Activated CD8-positive, alpha-beta memory T cell treated with anti-CD3 and anti-CD28 coated beads, Interleukin-2, amount 10 ng/mL, durations not matched to agents 7 days and 5 days (primary cell): ENCODE results near the gene MTA1. TPM values are rescaled to one million over a fixed set of nuclear protein-coding genes. Genes with fewer than 3 reads are reported as not detected.

Experiments
- ATAC-seq: fragments of 150-1000 bp; cut with Tn5 transposase; one replicate; pipeline ENCODE4 v1.10.0; 2021; ENCODE audit warnings: moderate library complexity
- CTCF ChIA-PET: fragments of 350-600 bp; sonication (Branson Sonifier 250); formaldehyde crosslinking; loops from one replicate; lab custom pipeline; 2021; ENCODE audit warnings: antibody characterized with exemption; lab: Charles Lee
- DNase-seq: peaks from one replicate; pipeline ENCODE4 v3.0.0-alpha.2; 2020
- H3K27ac Mint-ChIP-seq: one replicate; pipeline ENCODE4 v1.8.0; 2021; ENCODE audit warnings: mild to moderate bottlenecking, mixed read lengths
- H3K27me3 Mint-ChIP-seq: one replicate; pipeline ENCODE4 v1.8.0; 2021; ENCODE audit warnings: mixed read lengths
- H3K36me3 Mint-ChIP-seq: one replicate; pipeline ENCODE4 v1.8.0; 2021; ENCODE audit warnings: mild to moderate bottlenecking, mixed read lengths
- H3K4me1 Mint-ChIP-seq: one replicate; pipeline ENCODE4 v1.8.0; 2021; ENCODE audit warnings: mixed read lengths
- H3K4me3 Mint-ChIP-seq: one replicate; pipeline ENCODE4 v1.8.0; 2021; ENCODE audit warnings: mild to moderate bottlenecking, moderate library complexity, mixed read lengths
- H3K9me3 Mint-ChIP-seq: one replicate; pipeline ENCODE4 v1.8.0; 2022; ENCODE audit warnings: low read depth, mixed read lengths
- total RNA-seq, 2 experiments: library from RNA; stranded (reverse); gene quantifications; one replicate each; pipeline ENCODE4 v1.2.3, GENCODE V29; 2021

The MTA1 gene
- total RNA-seq, 2 experiments from 2014 or later = 134 to 141 TPM

DNA sequence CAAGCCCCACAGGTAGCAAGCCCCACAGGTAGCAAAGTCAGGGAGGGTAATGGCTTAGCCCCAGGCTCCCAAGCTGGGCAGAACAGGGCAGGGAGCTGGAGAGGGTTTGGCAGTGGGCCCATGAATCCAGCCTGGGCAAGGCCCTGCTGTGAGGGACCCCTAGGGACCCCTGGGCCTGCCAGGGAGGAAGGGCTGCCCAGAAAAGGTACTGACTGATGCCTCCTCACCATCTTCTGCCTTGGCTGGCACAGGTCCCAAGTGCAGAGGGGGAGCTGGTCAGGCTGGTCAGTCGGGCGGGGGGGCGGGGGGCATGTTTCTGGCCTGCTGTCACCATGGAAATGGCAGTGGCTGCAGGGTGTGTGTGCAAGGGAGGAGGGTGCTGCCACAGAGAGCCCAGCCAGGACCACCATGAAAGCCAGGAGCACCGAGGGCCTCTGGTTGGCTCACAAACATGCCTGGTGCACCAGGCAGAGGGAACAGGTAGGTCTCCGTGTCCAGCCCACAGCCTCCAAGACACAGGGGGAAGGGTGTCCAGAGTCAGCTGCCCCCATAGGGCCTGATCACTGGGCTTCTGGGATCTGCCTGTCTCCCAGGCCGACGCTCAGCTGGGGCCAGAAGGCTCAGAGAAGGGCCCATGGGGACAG, 53.5 kb downstream of the MTA1 start:
- Mint-ChIP-seq H3K27ac (no peak overlapping the region), H3K27me3 (peaks cover 21% of the 10 kb centered on the region), H3K4me1 (no peaks in the 10 kb centered on the region), H3K4me3 (no peak overlapping the region), H3K9me3 (no peaks in the 10 kb centered on the region), H3K36me3 (peaks cover 2% of the 10 kb centered on the region)
- CTCF ChIA-PET = interaction anchor here (1.1 to 2.5 kb wide), 3 partner anchors 17 to 100 kb away, joined by 3 to 11 read pairs (median 3); no protein-coding TSS in a partner anchor
- ATAC-seq = no peak
- no peak for DNase-seq

DNA sequence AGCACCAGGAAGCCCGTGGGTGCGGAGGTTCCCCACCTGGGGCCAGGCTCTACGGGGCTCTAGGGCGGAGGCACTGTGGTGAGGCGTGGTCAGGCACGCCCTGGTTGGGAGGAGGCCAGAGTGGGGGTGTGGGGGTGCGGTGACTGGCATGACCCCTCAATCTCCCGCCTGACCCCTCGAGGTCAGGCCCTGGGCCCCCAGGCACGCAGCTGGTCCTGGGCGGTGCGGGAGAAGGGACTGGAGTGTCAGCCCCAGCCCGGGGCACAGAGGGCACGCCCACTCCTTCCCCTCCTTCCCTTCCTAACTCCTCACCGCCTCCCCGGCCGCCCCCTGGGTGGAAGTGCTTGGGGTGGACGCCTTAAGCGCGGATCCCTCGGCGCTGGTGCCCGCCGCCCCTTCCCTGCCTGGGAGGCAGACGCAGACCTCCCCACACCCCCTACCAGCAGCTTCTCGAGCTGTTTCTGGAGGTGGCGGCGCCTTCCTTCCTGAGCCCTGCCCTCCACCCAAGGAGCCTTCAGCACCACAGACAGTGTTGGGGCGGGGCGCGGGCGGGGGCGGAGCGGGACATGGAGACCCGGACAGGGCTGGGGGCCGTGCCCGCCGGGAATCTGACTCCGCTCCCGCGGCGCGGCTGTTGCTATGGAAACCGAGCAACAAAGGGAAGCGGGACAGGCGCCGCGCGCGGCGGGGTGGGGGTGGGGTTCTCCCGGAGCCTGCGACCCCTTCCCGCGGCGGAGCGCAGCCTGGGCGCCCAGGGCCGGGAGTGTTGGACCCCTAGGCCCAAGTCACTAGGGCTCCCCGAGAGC, 54.3 kb downstream of the MTA1 start:
- no peaks in the 10 kb centered on the region for H3K4me1 Mint-ChIP-seq
- peaks cover 2% of the 10 kb centered on the region for H3K36me3 Mint-ChIP-seq
- CTCF ChIA-PET = interaction anchor here (1.1 to 2.5 kb wide), 2 partner anchors 16 to 54 kb away, joined by 3 to 11 read pairs; no protein-coding TSS in a partner anchor
- H3K27ac Mint-ChIP-seq = no peak overlapping the region
- H3K9me3 Mint-ChIP-seq = no peaks in the 10 kb centered on the region
- H3K4me3 Mint-ChIP-seq = peak overlapping the region; percentile 40
- peaks cover 21% of the 10 kb centered on the region for H3K27me3 Mint-ChIP-seq
- DNase-seq = peak; percentile 76
- peak; percentile 77 for ATAC-seq

DNA sequence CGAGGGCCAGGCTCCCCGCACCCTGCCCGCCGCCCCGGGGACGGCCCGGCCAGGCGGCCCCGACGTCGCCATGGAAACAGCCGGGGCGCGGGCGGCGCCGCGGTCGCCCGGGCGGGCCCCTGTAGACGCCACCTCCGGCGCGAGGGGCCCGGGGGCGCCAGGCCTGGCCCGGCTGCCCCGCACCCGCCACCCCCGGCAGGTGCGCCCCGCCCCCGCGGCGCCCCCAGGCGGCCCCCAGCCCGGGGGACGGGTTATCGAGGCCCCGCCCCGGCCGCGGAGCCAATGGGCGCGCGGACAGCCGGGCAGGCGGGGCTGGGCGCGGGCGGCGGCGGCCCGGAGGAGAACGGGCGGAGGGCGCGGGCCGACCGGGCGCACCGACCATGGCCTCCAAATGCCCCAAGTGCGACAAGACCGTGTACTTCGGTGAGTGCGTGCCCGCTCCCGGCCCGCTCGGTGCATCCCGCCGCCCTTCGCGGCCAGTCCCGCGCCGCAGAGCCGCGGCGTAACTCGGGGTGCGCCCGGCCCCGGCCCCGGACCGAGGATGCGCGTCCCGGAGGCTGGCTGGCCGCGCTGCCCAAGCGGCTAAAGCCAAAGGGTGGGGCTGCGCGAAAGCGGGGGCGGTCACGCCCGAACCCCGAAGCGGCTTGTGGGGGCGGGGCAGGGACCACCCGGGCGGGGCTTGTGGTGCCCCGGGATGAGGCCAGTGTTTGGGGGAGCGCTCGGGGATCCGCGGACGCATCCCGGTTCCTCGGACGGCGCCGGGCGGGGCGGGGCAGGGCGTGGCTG, 55.0 kb downstream of the MTA1 start, which contains the start of gene CRIP2:
CRIP2 (plus strand) TSS at position 339 of the 786 bp plus-strand sequence; CDS start at position 381, 42 bp downstream.
- Mint-ChIP-seq H3K4me3 (peak within 1 kb of the TSS; percentile 40), H3K4me1 (no peaks in the 10 kb centered on the region), H3K27ac (no peak within 1 kb of the TSS), H3K9me3 (no peaks in the 10 kb centered on the region), H3K27me3 (peaks cover 26% of the 10 kb centered on the region), H3K36me3 (peaks cover 2% of the 10 kb centered on the region)
- CTCF ChIA-PET = interaction anchor here (0.9 to 2.5 kb wide), 2 partner anchors 15 kb away, joined by 3 to 11 read pairs; no protein-coding TSS in a partner anchor
- DNase-seq = no peak
- peak; percentile 61 for ATAC-seq

DNA sequence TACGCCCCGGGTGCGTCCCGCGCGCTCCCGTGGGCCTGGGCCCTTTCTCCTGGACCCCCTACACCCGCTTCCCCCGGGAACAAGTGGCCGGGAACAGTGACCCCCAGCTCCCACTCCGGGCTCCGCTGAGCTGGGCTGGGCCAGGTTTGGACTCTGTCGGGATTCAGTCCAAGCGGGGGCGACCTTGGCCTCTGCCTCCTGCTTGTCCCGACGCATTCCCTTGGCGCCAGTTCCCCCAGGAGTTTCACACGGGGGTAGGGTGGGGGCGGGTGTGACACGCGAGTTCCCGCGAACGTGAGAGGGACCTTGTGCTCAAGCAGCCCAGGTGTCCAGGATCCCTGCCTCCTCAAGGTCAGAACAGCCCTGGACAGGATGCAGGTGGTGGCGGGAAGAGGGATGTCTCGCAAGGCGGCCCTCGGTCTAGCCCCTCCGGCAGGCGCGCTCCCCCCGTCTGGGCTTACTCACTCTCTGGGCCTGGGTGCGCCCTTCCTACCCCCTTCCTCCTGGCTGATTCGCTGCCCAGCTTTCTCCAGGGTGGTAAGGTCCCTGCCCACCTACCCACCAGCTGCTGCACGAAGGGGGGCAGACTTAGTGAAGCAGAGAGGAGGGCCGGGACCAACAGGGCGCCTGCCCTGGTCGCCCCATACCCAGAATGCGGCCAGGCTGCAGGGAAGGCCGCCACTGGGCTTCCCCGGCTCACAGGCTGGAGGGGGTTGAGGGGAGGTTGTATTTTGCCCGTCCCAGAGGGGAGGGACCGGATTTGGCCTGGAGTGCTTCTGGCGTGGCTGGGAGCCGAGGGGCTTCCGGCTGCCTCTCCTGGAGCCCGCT, 55.9 kb downstream of the MTA1 start:
- no peaks in the 10 kb centered on the region for H3K4me1 Mint-ChIP-seq
- CTCF ChIA-PET = interaction anchor here (0.9 kb wide), 1 partner anchor 14 kb away, joined by 3 read pairs; no protein-coding TSS in a partner anchor
- no peak overlapping the region for H3K4me3 Mint-ChIP-seq
- H3K27me3 Mint-ChIP-seq = peaks cover 32% of the 10 kb centered on the region
- H3K36me3 Mint-ChIP-seq = peaks cover 2% of the 10 kb centered on the region
- no peak overlapping the region for H3K27ac Mint-ChIP-seq
- DNase-seq (no peak), ATAC-seq (no peak)
- H3K9me3 Mint-ChIP-seq = no peaks in the 10 kb centered on the region

DNA sequence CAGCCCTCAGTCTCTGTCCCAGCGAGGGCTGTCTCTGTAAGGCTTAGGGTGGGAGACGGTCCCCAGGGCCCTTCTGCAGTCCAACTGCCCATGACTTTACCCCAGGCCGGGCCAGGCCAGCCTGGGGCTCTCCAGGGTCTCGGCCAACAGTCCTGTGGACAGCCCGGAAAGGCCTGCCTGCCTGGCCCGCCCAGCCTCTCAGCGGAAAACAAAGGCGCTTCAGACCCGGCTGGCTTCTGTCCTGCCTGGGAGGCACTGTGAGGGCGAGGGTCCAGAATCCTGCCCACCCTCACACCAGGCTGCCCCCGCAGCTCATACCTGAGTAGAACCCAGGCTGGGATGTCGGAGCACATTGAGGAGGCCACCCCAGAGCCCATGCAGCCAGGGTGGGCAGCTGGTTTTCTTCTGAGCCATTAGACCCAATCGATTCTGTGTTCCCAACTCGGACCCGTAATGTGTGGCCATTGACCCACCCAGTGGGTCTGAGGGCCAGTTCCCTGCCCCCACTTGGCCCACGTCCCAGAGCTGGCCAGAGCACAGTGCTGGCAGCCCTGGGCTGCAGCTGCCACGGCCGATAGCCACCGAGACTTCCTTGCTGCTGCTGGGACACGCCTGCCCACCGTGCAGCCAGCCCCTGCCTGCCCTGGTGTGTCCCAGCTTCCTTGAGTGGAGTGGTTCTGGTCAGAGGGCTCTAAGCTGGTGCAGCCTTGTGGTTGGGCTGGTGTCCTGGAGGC, 56.6 kb downstream of the MTA1 start:
- H3K4me3 Mint-ChIP-seq = no peak overlapping the region

DNA sequence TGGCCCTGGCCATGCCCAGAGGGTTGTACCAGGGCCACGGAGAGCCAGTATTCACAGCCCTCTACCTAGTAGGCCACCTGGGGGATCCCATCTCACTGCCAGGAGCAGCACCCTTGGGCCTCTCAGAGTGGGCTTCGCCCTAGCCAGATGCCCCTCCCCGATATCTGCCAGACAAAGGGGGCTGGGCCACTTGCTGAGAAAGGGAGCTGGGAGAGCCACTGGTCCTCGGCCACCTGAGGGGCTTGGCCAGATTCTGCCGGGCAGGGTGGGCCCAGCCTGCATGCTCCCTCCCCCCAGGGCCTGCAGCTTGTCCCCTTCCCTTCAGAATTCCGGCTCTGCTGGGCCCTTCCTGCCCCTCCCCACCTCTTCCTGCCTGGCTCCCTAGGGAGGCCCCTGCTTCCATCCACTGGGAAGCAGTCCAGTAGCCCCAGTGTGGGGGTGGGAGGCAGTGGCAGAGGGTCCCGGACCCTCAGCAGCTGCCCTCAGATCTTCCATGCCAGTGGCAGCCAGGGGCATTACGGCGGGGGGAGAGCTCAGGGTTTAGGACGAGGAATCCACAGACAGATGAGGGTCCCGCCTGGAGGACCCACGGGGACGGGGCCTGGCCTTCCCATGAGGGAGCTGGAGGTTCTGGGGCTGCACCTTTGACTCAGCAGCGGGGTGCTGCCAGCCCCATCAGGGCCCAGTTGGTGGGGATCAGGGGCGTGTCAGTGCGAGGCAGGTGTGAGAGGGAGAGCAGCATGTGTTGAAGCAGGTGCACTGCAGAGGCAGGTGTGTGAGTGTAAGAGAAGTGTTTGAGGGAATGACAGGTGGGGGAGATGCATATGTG, 57.4 kb downstream of the MTA1 start:
- Mint-ChIP-seq H3K4me1 (peaks cover 10% of the 10 kb centered on the region), H3K27me3 (peaks cover 32% of the 10 kb centered on the region), H3K36me3 (peaks cover 2% of the 10 kb centered on the region), H3K27ac (no peak overlapping the region), H3K9me3 (no peaks in the 10 kb centered on the region), H3K4me3 (no peak overlapping the region)
- DNase-seq = no peak
- CTCF ChIA-PET = no interaction called here
- no peak for ATAC-seq

More for the DNA sequence above, 56.6 kb downstream of the MTA1 start:
- H3K4me1 Mint-ChIP-seq = peaks cover 5% of the 10 kb centered on the region
- CTCF ChIA-PET = interaction anchor here (0.9 kb wide), 1 partner anchor 14 kb away, joined by 3 read pairs; no protein-coding TSS in a partner anchor
- H3K36me3 Mint-ChIP-seq = peaks cover 2% of the 10 kb centered on the region
- H3K27me3 Mint-ChIP-seq = peaks cover 32% of the 10 kb centered on the region
- DNase-seq (no peak), ATAC-seq (no peak)
- H3K9me3 Mint-ChIP-seq = no peaks in the 10 kb centered on the region
- no peak overlapping the region for H3K27ac Mint-ChIP-seq

DNA sequence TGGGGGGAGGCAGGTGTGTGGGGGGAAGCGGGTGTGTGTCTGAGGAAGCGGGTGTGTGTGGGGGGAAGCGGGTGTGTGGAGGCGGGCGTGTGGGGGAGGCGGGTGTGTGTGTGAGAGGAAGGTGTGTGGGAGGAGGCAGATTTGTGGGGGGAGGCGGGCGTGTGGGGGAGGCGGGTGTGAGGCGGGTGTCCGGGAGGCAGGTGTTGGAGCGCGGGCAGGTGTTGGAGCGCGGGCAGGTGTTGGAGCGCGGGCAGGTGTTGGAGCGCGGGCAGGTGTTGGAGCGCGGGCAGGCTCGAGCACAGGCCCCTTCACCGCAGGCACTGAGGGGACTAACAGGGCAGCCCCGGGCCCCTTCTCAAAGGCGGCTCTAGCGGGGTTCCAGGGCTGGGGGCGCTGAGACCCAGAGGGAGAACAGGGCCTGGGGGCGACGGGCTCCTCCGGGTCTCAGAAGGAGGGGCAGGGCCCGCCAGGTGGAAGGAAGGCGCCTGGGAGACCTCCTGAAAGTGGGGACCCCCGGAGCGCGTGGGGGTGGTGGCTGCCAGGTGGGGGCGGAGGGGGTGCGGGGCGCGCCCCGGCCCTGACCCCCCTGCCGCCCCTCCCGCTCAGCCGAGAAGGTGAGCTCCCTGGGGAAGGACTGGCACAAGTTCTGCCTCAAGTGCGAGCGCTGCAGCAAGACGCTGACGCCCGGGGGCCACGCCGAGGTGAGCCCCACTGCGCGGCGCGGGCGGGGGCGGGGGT, 58.2 kb downstream of the MTA1 start:
- H3K27ac Mint-ChIP-seq = no peak overlapping the region
- CTCF ChIA-PET = no interaction called here
- DNase-seq = no peak

DNA sequence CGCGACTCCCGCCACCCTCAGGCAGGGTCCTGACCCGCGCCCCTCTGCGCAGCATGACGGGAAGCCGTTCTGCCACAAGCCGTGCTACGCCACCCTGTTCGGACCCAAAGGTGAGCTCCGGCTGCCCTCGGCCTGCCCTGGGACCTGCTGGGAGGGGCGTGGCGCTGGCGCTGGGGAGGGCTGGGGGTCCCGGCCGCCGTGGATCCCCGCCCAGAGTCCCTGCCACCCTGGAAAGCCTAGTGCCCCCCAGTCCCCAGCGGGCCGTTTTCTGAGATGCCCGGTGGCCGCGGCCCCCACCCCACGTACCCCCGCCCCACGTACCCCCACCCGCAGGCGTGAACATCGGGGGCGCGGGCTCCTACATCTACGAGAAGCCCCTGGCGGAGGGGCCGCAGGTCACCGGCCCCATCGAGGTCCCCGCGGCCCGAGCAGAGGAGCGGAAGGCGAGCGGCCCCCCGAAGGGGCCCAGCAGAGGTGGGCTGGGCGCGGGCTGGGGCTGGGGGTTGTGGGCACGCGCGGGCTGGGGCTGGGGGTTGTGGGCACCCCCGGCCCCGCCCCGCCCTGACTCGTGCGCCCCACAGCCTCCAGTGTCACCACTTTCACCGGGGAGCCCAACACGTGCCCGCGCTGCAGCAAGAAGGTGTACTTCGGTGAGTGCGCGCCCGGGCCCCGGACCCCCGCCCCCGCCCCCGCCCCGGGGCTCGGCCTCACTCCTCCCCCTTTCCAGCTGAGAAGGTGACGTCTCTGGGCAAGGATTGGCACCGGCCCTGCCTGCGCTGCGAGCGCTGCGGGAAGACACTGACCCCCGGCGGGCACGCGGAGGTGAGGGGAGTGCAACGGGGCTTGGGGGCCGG, 59.0 kb downstream of the MTA1 start:
- no peak for ATAC-seq
- Mint-ChIP-seq H3K4me3 (no peak overlapping the region), H3K27ac (no peak overlapping the region), H3K27me3 (peaks cover 32% of the 10 kb centered on the region), H3K36me3 (peaks cover 2% of the 10 kb centered on the region), H3K4me1 (peaks cover 16% of the 10 kb centered on the region), H3K9me3 (no peaks in the 10 kb centered on the region)
- no peak for DNase-seq
- CTCF ChIA-PET = no interaction called here

More for the DNA sequence above, 58.2 kb downstream of the MTA1 start:
- Mint-ChIP-seq H3K4me1 (peaks cover 16% of the 10 kb centered on the region), H3K9me3 (no peaks in the 10 kb centered on the region), H3K36me3 (peaks cover 2% of the 10 kb centered on the region), H3K4me3 (no peak overlapping the region), H3K27me3 (peaks cover 32% of the 10 kb centered on the region)
- ATAC-seq = no peak

DNA sequence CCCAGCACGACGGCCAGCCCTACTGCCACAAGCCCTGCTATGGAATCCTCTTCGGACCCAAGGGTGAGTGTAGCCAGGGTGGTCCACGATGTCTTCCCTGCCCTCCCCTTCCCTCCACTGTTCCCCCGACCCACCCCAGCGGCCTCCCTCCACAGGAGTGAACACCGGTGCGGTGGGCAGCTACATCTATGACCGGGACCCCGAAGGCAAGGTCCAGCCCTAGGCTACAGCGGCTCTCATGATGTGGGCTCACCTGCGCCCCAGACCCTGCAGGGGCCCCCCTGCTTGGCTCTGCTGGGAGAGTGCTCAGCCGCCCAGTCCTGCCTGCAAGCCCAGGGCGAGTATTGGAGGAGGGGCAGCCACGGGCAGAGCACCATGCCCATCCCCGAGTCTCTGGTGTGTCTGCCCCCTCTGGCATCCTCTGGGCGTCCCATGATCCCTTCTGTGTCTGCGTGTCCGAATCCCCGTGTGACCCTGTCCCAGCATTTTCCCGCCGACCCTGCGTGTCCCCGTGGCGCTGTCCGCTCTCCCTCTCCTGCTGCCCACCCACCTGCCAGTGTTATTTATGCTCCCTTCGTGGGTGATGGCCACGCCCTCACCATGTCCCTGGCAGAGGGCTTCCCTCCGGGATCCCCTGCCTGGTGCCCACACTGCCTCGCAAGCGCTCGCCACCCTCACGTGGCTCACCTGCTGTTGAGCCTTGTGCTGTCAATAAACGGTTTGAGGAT, 60.0 kb downstream of the MTA1 start:
- no peak overlapping the region for H3K27ac Mint-ChIP-seq
- peaks cover 2% of the 10 kb centered on the region for H3K36me3 Mint-ChIP-seq
- ATAC-seq = no peak
- H3K4me3 Mint-ChIP-seq = no peak overlapping the region
- no peak for DNase-seq
- H3K9me3 Mint-ChIP-seq = no peaks in the 10 kb centered on the region
- CTCF ChIA-PET = interaction anchor here (1.0 to 3.4 kb wide), 6 partner anchors 8 to 182 kb away, joined by 3 to 42 read pairs (median 6); no protein-coding TSS in a partner anchor
- H3K27me3 Mint-ChIP-seq = peaks cover 32% of the 10 kb centered on the region
- peaks cover 20% of the 10 kb centered on the region for H3K4me1 Mint-ChIP-seq
